ENCODE measurements around the gene STK31.

DNA sequence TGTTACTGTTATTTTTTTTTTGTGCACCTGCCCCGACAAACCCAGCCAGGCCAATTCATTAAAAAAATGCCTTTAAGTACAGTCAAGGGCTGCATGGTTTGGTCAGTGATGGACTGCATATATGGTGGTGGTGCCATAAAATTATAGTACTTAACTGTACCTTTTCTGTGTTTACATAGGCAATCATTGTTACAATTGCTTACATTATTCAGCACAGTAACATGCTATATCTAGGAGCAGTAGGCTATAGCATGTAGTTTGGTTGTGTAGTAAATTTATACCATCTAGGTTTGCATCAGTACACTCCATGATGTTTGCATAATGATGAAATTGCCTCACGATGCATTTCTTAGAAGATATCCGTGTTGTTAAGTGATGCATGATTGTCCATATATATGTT is 58.0 kb downstream of the STK31 start:
- TF ChIP-seq, protein P1, sequence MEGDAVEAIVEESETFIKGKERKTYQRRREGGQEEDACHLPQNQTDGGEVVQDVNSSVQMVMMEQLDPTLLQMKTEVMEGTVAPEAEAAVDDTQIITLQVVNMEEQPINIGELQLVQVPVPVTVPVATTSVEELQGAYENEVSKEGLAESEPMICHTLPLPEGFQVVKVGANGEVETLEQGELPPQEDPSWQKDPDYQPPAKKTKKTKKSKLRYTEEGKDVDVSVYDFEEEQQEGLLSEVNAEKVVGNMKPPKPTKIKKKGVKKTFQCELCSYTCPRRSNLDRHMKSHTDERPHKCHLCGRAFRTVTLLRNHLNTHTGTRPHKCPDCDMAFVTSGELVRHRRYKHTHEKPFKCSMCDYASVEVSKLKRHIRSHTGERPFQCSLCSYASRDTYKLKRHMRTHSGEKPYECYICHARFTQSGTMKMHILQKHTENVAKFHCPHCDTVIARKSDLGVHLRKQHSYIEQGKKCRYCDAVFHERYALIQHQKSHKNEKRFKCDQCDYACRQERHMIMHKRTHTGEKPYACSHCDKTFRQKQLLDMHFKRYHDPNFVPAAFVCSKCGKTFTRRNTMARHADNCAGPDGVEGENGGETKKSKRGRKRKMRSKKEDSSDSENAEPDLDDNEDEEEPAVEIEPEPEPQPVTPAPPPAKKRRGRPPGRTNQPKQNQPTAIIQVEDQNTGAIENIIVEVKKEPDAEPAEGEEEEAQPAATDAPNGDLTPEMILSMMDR (conservative IDR thresholded peaks at IDR 0.05; ENCODE audit: low read length): no peak
- TF ChIP-seq EZH2phosphoT487 (IDR thresholded peaks at IDR 0.05; ENCODE audit: borderline replicate concordance): no peak
